WTC11 (cell line): ENCODE measurements around the gene CAMK2A. TPM values are rescaled to one million over a fixed set of nuclear protein-coding genes. Genes with fewer than 3 reads are reported as not detected.

ENCODE experiments used
- ATAC-seq: fragments of 200-7000 bp; cut with Tn5 transposase; 2 replicates; pipeline ENCODE4 v1.10.0; 2021; ENCODE audit warnings: mild to moderate bottlenecking, moderate library complexity
- CTCF ChIA-PET: fragments of 300-600 bp; sonication (Branson Sonifier 250); formaldehyde crosslinking; loops from one replicate; lab custom pipeline; 2021; ENCODE audit warnings: antibody characterized with exemption; lab: Charles Lee
- POLR2A ChIA-PET: fragments of 350-600 bp; sonication (Branson Sonifier 250); formaldehyde crosslinking; loops from one replicate; lab custom pipeline; 2021; ENCODE audit warnings: antibody characterized with exemption; lab: Charles Lee
- DNase-seq: peaks from one replicate; pipeline ENCODE4 v3.0.0; 2021; ENCODE audit warnings: low spot score
- H3K27ac Mint-ChIP-seq: 2 replicates; pipeline ENCODE4 v1.8.0; 2021; ENCODE audit warnings: mixed read lengths
- H3K27me3 Mint-ChIP-seq: 2 replicates; pipeline ENCODE4 v1.8.0; 2021; ENCODE audit warnings: low read depth, mild to moderate bottlenecking, moderate library complexity, mixed read lengths
- H3K36me3 Mint-ChIP-seq: 2 replicates; pipeline ENCODE4 v1.8.0; 2021; ENCODE audit warnings: mixed read lengths
- H3K4me1 Mint-ChIP-seq: 2 replicates; pipeline ENCODE4 v1.8.0; 2022; ENCODE audit warnings: mixed read lengths
- H3K4me3 Mint-ChIP-seq: 2 replicates; pipeline ENCODE4 v1.8.0; 2021; ENCODE audit warnings: mild to moderate bottlenecking, moderate library complexity, mixed read lengths
- H3K9me3 Mint-ChIP-seq: 2 replicates; pipeline ENCODE4 v1.8.0; 2021; ENCODE audit warnings: mixed read lengths
- CREB1 ChIP-seq: sonication (generic); formaldehyde crosslinking; IDR thresholded peaks from 2 replicates; pipeline ENCODE4 v1.8.0; 2023; ENCODE audit warnings: mild to moderate bottlenecking, missing genetic modification reagents
- ESRRA ChIP-seq: sonication (generic); formaldehyde crosslinking; IDR thresholded peaks from 2 replicates; pipeline ENCODE4 v1.8.1; 2022; ENCODE audit warnings: mild to moderate bottlenecking, missing genetic modification reagents, borderline replicate concordance
- FOXK1 ChIP-seq: sonication (generic); formaldehyde crosslinking; IDR thresholded peaks from 2 replicates; pipeline ENCODE4 v1.8.0; 2022; ENCODE audit warnings: mild to moderate bottlenecking, moderate library complexity, missing genetic modification reagents
- FOXP1 ChIP-seq: sonication (generic); formaldehyde crosslinking; IDR thresholded peaks from 2 replicates; pipeline ENCODE4 v1.8.0; 2022; ENCODE audit warnings: missing genetic modification reagents, mild to moderate bottlenecking, moderate library complexity, borderline replicate concordance
- IRF2 ChIP-seq: sonication (generic); formaldehyde crosslinking; IDR thresholded peaks from 2 replicates; pipeline ENCODE4 v1.8.0; 2022; ENCODE audit warnings: low read depth, missing genetic modification reagents, borderline replicate concordance
- JUN ChIP-seq: sonication (generic); formaldehyde crosslinking; IDR thresholded peaks from 2 replicates; pipeline ENCODE4 v1.8.0; 2023; ENCODE audit warnings: mild to moderate bottlenecking, missing genetic modification reagents
- KAT7 ChIP-seq: sonication (generic); formaldehyde crosslinking; IDR thresholded peaks from 2 replicates; pipeline ENCODE4 v1.8.1; 2023; ENCODE audit warnings: missing genetic modification reagents, mild to moderate bottlenecking, borderline replicate concordance
- MXD4 ChIP-seq: fragments of 250-450 bp; sonication (Bioruptor Pico); IDR thresholded peaks from 2 replicates; pipeline ENCODE4 v1.8.0; 2021; ENCODE audit warnings: mild to moderate bottlenecking, moderate library complexity, borderline replicate concordance
- MYBL2 ChIP-seq: sonication (generic); formaldehyde crosslinking; IDR thresholded peaks from 2 replicates; pipeline ENCODE4 v1.8.1; 2023; ENCODE audit warnings: mild to moderate bottlenecking, moderate library complexity, missing genetic modification reagents
- NR1H2 ChIP-seq: sonication (generic); formaldehyde crosslinking; IDR thresholded peaks from 2 replicates; pipeline ENCODE4 v1.9.0; 2021; ENCODE audit warnings: mild to moderate bottlenecking, moderate library complexity, missing genetic modification reagents
- PRRX2 ChIP-seq: fragments of 250-450 bp; sonication (Bioruptor Pico); IDR thresholded peaks from 2 replicates; pipeline ENCODE4 v1.8.0; 2021; ENCODE audit warnings: mild to moderate bottlenecking
- RELA ChIP-seq: sonication (generic); formaldehyde crosslinking; IDR thresholded peaks from 2 replicates; pipeline ENCODE4 v1.8.1; 2022; ENCODE audit warnings: missing genetic modification reagents, mild to moderate bottlenecking, borderline replicate concordance
- ZBTB21 ChIP-seq: sonication (generic); formaldehyde crosslinking; IDR thresholded peaks from 2 replicates; pipeline ENCODE4 v1.8.1; 2023; ENCODE audit warnings: mild to moderate bottlenecking, missing genetic modification reagents, borderline replicate concordance
- ZNF121 ChIP-seq: sonication (generic); formaldehyde crosslinking; IDR thresholded peaks from 2 replicates; pipeline ENCODE4 v1.8.0; 2023; ENCODE audit warnings: missing genetic modification reagents
- ZNF317 ChIP-seq: sonication (generic); formaldehyde crosslinking; IDR thresholded peaks from 2 replicates; pipeline ENCODE4 v1.8.1; 2023; ENCODE audit warnings: low read depth, mild to moderate bottlenecking, moderate library complexity, missing genetic modification reagents, borderline replicate concordance
- total RNA-seq: library from RNA; stranded (reverse); gene quantifications from 3 replicates; pipeline ENCODE4 v1.2.3, GENCODE V29; 2021
- TF ChIP-seq, protein P1 (sequence below): fragments of 250-450 bp; sonication (Bioruptor Pico); IDR thresholded peaks from 2 replicates; pipeline ENCODE4 v1.9.0; 2021; ENCODE audit warnings: moderate library complexity, mild to moderate bottlenecking, inconsistent platforms, borderline replicate concordance
- TF ChIP-seq, protein P2 (sequence below): sonication (generic); formaldehyde crosslinking; IDR thresholded peaks from 2 replicates; pipeline ENCODE4 v1.8.1; 2022; ENCODE audit warnings: missing genetic modification reagents, borderline replicate concordance
- TF ChIP-seq, protein P3 (sequence below): fragments of 250-450 bp; sonication (Bioruptor Pico); IDR thresholded peaks from 2 replicates; pipeline ENCODE4 v1.8.0; 2021; ENCODE audit warnings: mild to moderate bottlenecking
- TF ChIP-seq, protein P4 (sequence below): sonication (generic); formaldehyde crosslinking; conservative IDR thresholded peaks from 2 replicates; pipeline ENCODE4 v1.8.1; 2022; ENCODE audit warnings: mild to moderate bottlenecking, missing genetic modification reagents
- TF ChIP-seq, protein P5 (sequence below): sonication (generic); formaldehyde crosslinking; IDR thresholded peaks from 2 replicates; pipeline ENCODE4 v1.8.1; 2022; ENCODE audit warnings: low read depth, mild to moderate bottlenecking, moderate library complexity, missing genetic modification reagents, borderline replicate concordance
- TF ChIP-seq, protein P6 (sequence below): fragments of 250-450 bp; sonication (Bioruptor Pico); IDR thresholded peaks from 2 replicates; pipeline ENCODE4 v2.1.2; 2022; ENCODE audit warnings: mild to moderate bottlenecking, moderate library complexity
- TF ChIP-seq, protein P7 (sequence below): fragments of 250-450 bp; sonication (Bioruptor Pico); conservative IDR thresholded peaks from 2 replicates; pipeline ENCODE4 v1.9.0; 2021; ENCODE audit warnings: mild to moderate bottlenecking
- TF ChIP-seq, protein P8 (sequence below): sonication (generic); formaldehyde crosslinking; IDR thresholded peaks from 2 replicates; pipeline ENCODE4 v1.8.1; 2022; ENCODE audit warnings: low read depth, missing genetic modification reagents, borderline replicate concordance

CAMK2A gene
- total RNA-seq, 1 experiment from 2014 or later: 0.13 TPM

DNA sequence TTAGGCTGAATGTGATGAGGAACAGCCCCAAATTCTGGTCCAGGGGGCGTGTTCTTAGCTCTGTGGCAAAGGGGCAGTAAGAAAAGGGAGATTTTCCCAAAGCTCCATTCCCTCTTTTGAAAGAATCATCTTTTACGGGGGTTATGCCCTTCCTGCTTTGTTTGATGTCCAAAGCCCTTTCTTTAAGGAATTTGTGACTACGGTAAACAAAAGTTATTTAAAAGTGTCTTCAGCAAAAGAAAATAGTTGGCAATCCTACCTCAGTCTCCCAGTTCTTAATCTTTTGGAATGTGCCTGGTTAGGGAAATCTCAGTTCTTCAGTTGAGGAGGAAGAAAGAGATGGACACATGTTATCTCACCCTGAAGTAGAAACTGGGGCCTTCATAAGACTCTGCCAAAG is 37.6 kb upstream of the CAMK2A start:
- no peaks in the 10 kb centered on the region for H3K9me3 Mint-ChIP-seq
- CTCF ChIA-PET: interaction anchor here (1.0 to 1.3 kb wide), 2 partner anchors 24 to 32 kb away, joined by 3 read pairs; no protein-coding TSS in a partner anchor

DNA sequence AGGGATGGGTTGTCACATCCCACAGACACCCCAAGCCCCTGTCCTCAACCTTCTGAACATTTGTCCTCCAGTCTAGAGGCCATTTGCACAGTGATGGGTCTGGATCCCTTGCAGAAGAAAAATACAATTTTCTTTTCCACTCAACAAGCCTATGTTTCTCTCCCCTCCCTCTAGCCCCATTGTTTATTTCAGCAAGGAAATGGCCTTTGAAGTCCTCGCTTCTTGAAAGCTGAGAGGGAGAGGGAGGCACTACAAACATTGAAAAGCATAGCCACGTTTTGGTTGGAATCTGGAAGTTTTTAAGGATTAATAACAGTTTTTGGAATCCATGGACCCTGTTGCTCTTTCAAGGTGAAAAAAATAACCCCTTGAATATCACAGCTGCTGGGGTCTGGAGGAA is 37.1 kb upstream of the CAMK2A start:
- Mint-ChIP-seq H3K9me3 (peaks cover 2% of the 10 kb centered on the region; the same call in 1 of the 2 replicates), H3K27me3 (no peaks in the 10 kb centered on the region; the same call in 1 of the 2 replicates), H3K36me3 (no peaks in the 10 kb centered on the region), H3K4me3 (no peak overlapping the region), H3K27ac (no peak overlapping the region), H3K4me1 (peaks cover 4% of the 10 kb centered on the region)
- CTCF ChIA-PET: interaction anchor here (0.7 to 1.3 kb wide), 3 partner anchors 23 to 32 kb away, joined by 3 read pairs; no protein-coding TSS in a partner anchor
- DNase-seq: no peak
- POLR2A ChIA-PET: no interaction called here
- TF ChIP-seq, protein P1, sequence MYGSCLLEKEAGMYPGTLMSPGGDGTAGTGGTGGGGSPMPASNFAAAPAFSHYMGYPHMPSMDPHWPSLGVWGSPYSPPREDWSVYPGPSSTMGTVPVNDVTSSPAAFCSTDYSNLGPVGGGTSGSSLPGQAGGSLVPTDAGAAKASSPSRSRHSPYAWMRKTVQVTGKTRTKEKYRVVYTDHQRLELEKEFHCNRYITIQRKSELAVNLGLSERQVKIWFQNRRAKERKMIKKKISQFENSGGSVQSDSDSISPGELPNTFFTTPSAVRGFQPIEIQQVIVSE (CRISPR knock-in tag): no peak
- TF ChIP-seq PRRX2 (CRISPR knock-in tag) (no peak), MXD4 (CRISPR knock-in tag) (no peak), JUN (CRISPR knock-in tag) (no peak), FOXP1 (CRISPR knock-in tag) (no peak)
- TF ChIP-seq, protein P2, sequence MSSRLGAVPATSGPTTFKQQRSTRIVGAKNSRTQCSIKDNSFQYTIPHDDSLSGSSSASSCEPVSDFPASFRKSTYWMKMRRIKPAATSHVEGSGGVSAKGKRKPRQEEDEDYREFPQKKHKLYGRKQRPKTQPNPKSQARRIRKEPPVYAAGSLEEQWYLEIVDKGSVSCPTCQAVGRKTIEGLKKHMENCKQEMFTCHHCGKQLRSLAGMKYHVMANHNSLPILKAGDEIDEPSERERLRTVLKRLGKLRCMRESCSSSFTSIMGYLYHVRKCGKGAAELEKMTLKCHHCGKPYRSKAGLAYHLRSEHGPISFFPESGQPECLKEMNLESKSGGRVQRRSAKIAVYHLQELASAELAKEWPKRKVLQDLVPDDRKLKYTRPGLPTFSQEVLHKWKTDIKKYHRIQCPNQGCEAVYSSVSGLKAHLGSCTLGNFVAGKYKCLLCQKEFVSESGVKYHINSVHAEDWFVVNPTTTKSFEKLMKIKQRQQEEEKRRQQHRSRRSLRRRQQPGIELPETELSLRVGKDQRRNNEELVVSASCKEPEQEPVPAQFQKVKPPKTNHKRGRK: no peak
- ATAC-seq: no peak

More for the DNA sequence above, 37.6 kb upstream of the CAMK2A start:
- ATAC-seq: no peak
- POLR2A ChIA-PET: no interaction called here
- no peaks in the 10 kb centered on the region; the same call in 1 of the 2 replicates for H3K27me3 Mint-ChIP-seq
- no peak overlapping the region for H3K27ac Mint-ChIP-seq
- H3K36me3 Mint-ChIP-seq: no peaks in the 10 kb centered on the region
- H3K4me1 Mint-ChIP-seq: peaks cover 4% of the 10 kb centered on the region
- TF ChIP-seq ZNF317 (CRISPR knock-in tag): no peak
- no peak for TF ChIP-seq ZNF121 (CRISPR knock-in tag)
- no peak for TF ChIP-seq MXD4 (CRISPR knock-in tag)
- no peak for TF ChIP-seq ZBTB21 (CRISPR knock-in tag)
- TF ChIP-seq, protein P3, sequence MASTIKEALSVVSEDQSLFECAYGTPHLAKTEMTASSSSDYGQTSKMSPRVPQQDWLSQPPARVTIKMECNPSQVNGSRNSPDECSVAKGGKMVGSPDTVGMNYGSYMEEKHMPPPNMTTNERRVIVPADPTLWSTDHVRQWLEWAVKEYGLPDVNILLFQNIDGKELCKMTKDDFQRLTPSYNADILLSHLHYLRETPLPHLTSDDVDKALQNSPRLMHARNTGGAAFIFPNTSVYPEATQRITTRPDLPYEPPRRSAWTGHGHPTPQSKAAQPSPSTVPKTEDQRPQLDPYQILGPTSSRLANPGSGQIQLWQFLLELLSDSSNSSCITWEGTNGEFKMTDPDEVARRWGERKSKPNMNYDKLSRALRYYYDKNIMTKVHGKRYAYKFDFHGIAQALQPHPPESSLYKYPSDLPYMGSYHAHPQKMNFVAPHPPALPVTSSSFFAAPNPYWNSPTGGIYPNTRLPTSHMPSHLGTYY: no peak
- no peak for TF ChIP-seq RELA (CRISPR knock-in tag)
- TF ChIP-seq KAT7 (CRISPR knock-in tag): no peak
- no peak for TF ChIP-seq IRF2 (CRISPR knock-in tag)
- TF ChIP-seq, protein P4, sequence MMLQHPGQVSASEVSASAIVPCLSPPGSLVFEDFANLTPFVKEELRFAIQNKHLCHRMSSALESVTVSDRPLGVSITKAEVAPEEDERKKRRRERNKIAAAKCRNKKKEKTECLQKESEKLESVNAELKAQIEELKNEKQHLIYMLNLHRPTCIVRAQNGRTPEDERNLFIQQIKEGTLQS (CRISPR knock-in tag): no peak
- TF ChIP-seq, protein P5, sequence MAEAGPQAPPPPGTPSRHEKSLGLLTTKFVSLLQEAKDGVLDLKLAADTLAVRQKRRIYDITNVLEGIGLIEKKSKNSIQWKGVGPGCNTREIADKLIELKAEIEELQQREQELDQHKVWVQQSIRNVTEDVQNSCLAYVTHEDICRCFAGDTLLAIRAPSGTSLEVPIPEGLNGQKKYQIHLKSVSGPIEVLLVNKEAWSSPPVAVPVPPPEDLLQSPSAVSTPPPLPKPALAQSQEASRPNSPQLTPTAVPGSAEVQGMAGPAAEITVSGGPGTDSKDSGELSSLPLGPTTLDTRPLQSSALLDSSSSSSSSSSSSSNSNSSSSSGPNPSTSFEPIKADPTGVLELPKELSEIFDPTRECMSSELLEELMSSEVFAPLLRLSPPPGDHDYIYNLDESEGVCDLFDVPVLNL (CRISPR knock-in tag): no peak
- TF ChIP-seq, protein P6, sequence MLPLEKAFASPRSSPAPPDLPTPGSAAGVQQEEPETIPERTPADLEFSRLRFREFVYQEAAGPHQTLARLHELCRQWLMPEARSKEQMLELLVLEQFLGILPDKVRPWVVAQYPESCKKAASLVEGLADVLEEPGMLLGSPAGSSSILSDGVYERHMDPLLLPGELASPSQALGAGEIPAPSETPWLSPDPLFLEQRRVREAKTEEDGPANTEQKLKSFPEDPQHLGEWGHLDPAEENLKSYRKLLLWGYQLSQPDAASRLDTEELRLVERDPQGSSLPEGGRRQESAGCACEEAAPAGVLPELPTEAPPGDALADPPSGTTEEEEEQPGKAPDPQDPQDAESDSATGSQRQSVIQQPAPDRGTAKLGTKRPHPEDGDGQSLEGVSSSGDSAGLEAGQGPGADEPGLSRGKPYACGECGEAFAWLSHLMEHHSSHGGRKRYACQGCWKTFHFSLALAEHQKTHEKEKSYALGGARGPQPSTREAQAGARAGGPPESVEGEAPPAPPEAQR (CRISPR knock-in tag): no peak
- TF ChIP-seq FOXK1: no peak
- TF ChIP-seq CREB1: no peak
- no peak for TF ChIP-seq MYBL2 (CRISPR knock-in tag)
- TF ChIP-seq, protein P1 (CRISPR knock-in tag): no peak
- TF ChIP-seq NR1H2 (CRISPR knock-in tag): no peak
- TF ChIP-seq, protein P7, sequence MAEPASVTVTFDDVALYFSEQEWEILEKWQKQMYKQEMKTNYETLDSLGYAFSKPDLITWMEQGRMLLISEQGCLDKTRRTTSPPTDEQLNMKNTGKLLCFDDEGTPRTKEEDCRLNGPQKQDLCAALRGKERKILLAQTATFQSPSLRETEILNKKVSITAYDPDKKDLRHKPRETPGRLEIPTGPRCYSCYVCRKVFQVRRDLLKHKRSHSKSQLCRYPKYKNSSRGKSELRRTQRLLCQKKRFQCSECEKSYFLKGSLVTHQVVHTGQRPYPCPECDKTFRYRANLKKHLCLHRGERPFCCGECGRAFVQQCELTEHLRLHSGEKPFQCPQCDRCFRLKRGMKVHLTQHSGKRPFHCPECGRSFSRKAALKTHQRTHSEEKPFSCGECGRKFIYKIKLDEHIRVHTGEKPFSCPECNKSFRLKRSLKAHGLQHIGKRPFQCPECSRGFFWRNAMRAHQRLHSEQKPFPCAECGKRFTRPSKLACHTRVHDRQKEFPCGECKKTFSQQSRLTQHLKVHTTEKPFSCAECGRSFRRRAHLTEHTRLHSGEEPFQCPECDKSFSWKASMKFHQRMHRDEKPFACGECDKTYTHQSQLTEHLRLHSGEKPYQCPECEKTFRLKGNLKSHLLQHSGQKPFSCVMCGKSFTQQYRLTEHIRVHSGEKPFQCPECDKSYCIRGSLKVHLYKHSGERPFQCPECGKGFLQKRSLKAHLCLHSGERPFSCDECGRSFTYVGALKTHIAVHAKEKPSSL (CRISPR knock-in tag): no peak
- TF ChIP-seq ESRRA: no peak
- TF ChIP-seq PRRX2 (CRISPR knock-in tag): no peak
- TF ChIP-seq, protein P8, sequence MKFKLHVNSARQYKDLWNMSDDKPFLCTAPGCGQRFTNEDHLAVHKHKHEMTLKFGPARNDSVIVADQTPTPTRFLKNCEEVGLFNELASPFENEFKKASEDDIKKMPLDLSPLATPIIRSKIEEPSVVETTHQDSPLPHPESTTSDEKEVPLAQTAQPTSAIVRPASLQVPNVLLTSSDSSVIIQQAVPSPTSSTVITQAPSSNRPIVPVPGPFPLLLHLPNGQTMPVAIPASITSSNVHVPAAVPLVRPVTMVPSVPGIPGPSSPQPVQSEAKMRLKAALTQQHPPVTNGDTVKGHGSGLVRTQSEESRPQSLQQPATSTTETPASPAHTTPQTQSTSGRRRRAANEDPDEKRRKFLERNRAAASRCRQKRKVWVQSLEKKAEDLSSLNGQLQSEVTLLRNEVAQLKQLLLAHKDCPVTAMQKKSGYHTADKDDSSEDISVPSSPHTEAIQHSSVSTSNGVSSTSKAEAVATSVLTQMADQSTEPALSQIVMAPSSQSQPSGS (CRISPR knock-in tag): no peak
- DNase-seq: no peak
- no peak overlapping the region for H3K4me3 Mint-ChIP-seq
